Loucy (cell line): ENCODE measurements around the gene KLC1.

Source experiments
- H2AFZ ChIP-seq: fragments of 200-600 bp; sonication (generic); 2 replicates; pipeline ENCODE4 v1.6.0; 2016; ENCODE audit warnings: antibody characterized with exemption, mild to moderate bottlenecking, low read length, moderate library complexity
- H3F3A ChIP-seq: fragments of 200-600 bp; 2 replicates; pipeline ENCODE4 v1.6.0; 2016; ENCODE audit warnings: antibody characterized with exemption, low read depth, mild to moderate bottlenecking
- H3K27me3 ChIP-seq: fragments of 200-600 bp; sonication (generic); 2 replicates; pipeline ENCODE4 v1.6.1; 2014; ENCODE audit warnings: low read length, mild to moderate bottlenecking; ENCODE audit not compliant: insufficient read depth, poor library complexity, severe bottlenecking
- H3K36me3 ChIP-seq: fragments of 200-600 bp; sonication (generic); 2 replicates; pipeline ENCODE4 v1.6.1; 2016; ENCODE audit warnings: low read length; ENCODE audit not compliant: insufficient read depth
- H3K4me1 ChIP-seq: fragments of 200-600 bp; sonication (generic); 2 replicates; pipeline ENCODE4 v1.5.1; 2014; ENCODE audit warnings: low read length, mild to moderate bottlenecking; ENCODE audit not compliant: insufficient read depth, poor library complexity, severe bottlenecking
- H3K4me2 ChIP-seq: fragments of 200-600 bp; sonication (generic); 2 replicates; pipeline ENCODE4 v1.6.0; 2014; ENCODE audit warnings: antibody characterized with exemption, low read length, low read depth, mild to moderate bottlenecking; ENCODE audit not compliant: poor library complexity, severe bottlenecking
- H3K4me3 ChIP-seq: fragments of 200-600 bp; sonication (generic); 2 replicates; pipeline ENCODE4 v1.5.1; 2014; ENCODE audit warnings: low read length, mild to moderate bottlenecking, mixed read lengths; ENCODE audit not compliant: poor library complexity, severe bottlenecking
- H3K79me2 ChIP-seq: fragments of 200-600 bp; sonication (generic); 2 replicates; pipeline ENCODE4 v1.6.1; 2014; ENCODE audit warnings: low read length; ENCODE audit not compliant: insufficient read depth
- H3K9ac ChIP-seq: fragments of 200-600 bp; sonication (generic); 2 replicates; pipeline ENCODE4 v1.6.0; 2014; ENCODE audit warnings: mild to moderate bottlenecking, low read depth, low read length, moderate library complexity; ENCODE audit not compliant: poor library complexity, severe bottlenecking
- H3K9me2 ChIP-seq: fragments of 200-600 bp; sonication (generic); replicated peaks from 2 replicates; pipeline ENCODE4 v1.6.1; 2016; ENCODE audit warnings: low read depth, low read length, mixed read lengths
- H3K9me3 ChIP-seq: fragments of 200-600 bp; sonication (generic); 2 replicates; pipeline ENCODE4 v1.6.1; 2014; ENCODE audit warnings: mild to moderate bottlenecking, antibody characterized with exemption, low read length, low read depth; ENCODE audit not compliant: insufficient read depth
- H4K20me1 ChIP-seq: fragments of 200-600 bp; sonication (generic); 2 replicates; pipeline ENCODE4 v1.6.0; 2014; ENCODE audit warnings: antibody characterized with exemption, low read length, mild to moderate bottlenecking; ENCODE audit not compliant: insufficient read depth, poor library complexity, severe bottlenecking
- CTCF ChIP-seq: fragments of 200-600 bp; sonication (generic); conservative IDR thresholded peaks from 2 replicates; pipeline ENCODE4 v1.5.1; 2014; ENCODE audit warnings: mild to moderate bottlenecking, antibody characterized with exemption, low read length
- EZH2phosphoT487 ChIP-seq: fragments of 200-600 bp; IDR thresholded peaks from 2 replicates; pipeline ENCODE4 v1.6.1; 2018; ENCODE audit warnings: antibody characterized with exemption, mild to moderate bottlenecking, moderate library complexity, borderline replicate concordance

The KLC1 gene

GRCh38 chr14:103700753-103701490, 71.9 kb downstream of the KLC1 start:
- Histone ChIP-seq H3K9ac (no peak overlapping the region), H4K20me1 (no peaks in the 10 kb centered on the region), H3K27me3 (no peaks in the 10 kb centered on the region), H3K4me3 (no peak overlapping the region), H3K9me3 (no peaks in the 10 kb centered on the region), H3K9me2 (no peaks in the 10 kb centered on the region), H3K4me2 (no peak overlapping the region), H2AFZ (no peak overlapping the region), H3K4me1 (no peaks in the 10 kb centered on the region), H3F3A (no peaks in the 10 kb centered on the region), H3K79me2 (no peaks in the 10 kb centered on the region), H3K36me3 (peaks cover 65% of the 10 kb centered on the region; the same call in 1 of the 2 replicates)
- TF ChIP-seq EZH2phosphoT487 (no peak), CTCF (no peak)

GRCh38 chr14:103702095-103702494, 73.1 kb downstream of the KLC1 start:
- no peak overlapping the region for H2AFZ ChIP-seq
- no peaks in the 10 kb centered on the region for H3F3A ChIP-seq
- H4K20me1 ChIP-seq, result no peaks in the 10 kb centered on the region
- H3K9ac ChIP-seq, result no peak overlapping the region
- no peak overlapping the region for H3K4me3 ChIP-seq
- H3K27me3 ChIP-seq, result no peaks in the 10 kb centered on the region
- H3K9me3 ChIP-seq, result no peaks in the 10 kb centered on the region
- no peaks in the 10 kb centered on the region for H3K79me2 ChIP-seq
- no peak for TF ChIP-seq CTCF
- no peak for TF ChIP-seq EZH2phosphoT487
- peaks cover 76% of the 10 kb centered on the region; the same call in 1 of the 2 replicates for H3K36me3 ChIP-seq
- no peaks in the 10 kb centered on the region for H3K4me1 ChIP-seq
- no peak overlapping the region for H3K4me2 ChIP-seq
- no peaks in the 10 kb centered on the region for H3K9me2 ChIP-seq

GRCh38 chr14:103702497-103703432, 73.8 kb downstream of the KLC1 start:
- Histone ChIP-seq H3K4me1 (no peaks in the 10 kb centered on the region), H3K9ac (no peak overlapping the region), H2AFZ (no peak overlapping the region), H3K79me2 (no peaks in the 10 kb centered on the region), H3K27me3 (no peaks in the 10 kb centered on the region), H4K20me1 (no peaks in the 10 kb centered on the region), H3K9me2 (no peaks in the 10 kb centered on the region), H3F3A (no peaks in the 10 kb centered on the region), H3K36me3 (peaks cover 77% of the 10 kb centered on the region; the same call in 1 of the 2 replicates), H3K4me2 (no peak overlapping the region), H3K4me3 (no peak overlapping the region), H3K9me3 (no peaks in the 10 kb centered on the region)
- no peak for TF ChIP-seq CTCF
- no peak for TF ChIP-seq EZH2phosphoT487
